Mesothelial cell of epicardium (in vitro differentiated cells): ENCODE measurements around the gene MMP28. TPM values are rescaled to one million over a fixed set of nuclear protein-coding genes. Genes with fewer than 3 reads are reported as not detected.

Experiments
- DNase-seq, 2 experiments: peaks; one replicate each; pipeline ENCODE4 v3.0.0; 2021; ENCODE audit warnings: low spot score in 2 of 2; ENCODE audit not compliant: unreplicated experiment in 2 of 2
- H3K27ac Mint-ChIP-seq: 2 replicates; pipeline ENCODE4 v1.8.0; 2021; ENCODE audit warnings: mixed read lengths
- H3K27me3 Mint-ChIP-seq: 2 replicates; pipeline ENCODE4 v1.8.0; 2021; ENCODE audit warnings: low read depth, mixed read lengths
- H3K36me3 Mint-ChIP-seq: 2 replicates; pipeline ENCODE4 v1.8.0; 2021; ENCODE audit warnings: mixed read lengths
- H3K4me1 Mint-ChIP-seq: 2 replicates; pipeline ENCODE4 v1.8.0; 2021; ENCODE audit warnings: mixed read lengths
- H3K4me3 Mint-ChIP-seq: 2 replicates; pipeline ENCODE4 v1.8.0; 2021; ENCODE audit warnings: mild to moderate bottlenecking, moderate library complexity, mixed read lengths
- H3K9me3 Mint-ChIP-seq: 2 replicates; pipeline ENCODE4 v1.8.0; 2021; ENCODE audit warnings: mixed read lengths
- total RNA-seq: library from RNA; stranded (reverse); gene quantifications from 3 replicates; pipeline ENCODE4 v1.2.1, GENCODE V29; 2021
- TF ChIP-seq, protein P1 (sequence below): fragments of 200-600 bp; sonication (generic); IDR thresholded peaks from one replicate; pipeline ENCODE4 v1.5.0; 2021; ENCODE audit warnings: antibody characterized with exemption; ENCODE audit not compliant: unreplicated experiment

Gene MMP28
- total RNA-seq, 1 donor from 2014 or later: 0.34 TPM

DNA sequence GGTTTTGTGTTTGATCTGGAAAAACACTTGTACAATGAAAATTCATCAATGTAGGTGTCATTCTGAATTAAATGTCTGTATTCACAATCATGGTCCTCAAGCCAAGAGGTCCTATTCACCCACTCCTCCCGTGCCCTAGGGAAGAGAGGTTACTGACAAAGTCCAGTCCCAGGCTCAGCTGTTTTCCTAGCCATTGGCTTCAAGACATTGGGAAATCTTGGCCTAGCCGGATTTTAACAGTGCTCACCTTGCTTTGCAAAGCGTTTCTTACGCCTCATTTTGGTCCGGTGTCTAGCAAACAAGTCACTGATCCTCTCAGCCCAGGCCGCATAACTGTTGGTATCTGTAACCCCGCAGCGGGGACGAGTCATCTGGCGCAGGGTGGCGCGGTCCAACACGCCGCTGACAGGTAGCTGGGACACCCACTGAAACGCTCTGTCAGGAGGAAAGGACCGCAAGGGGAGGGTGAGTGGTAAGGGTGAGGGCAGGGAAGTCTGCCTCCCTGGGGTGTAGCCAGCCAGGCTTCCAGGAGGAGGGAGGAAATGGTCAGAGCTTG is 16.7 kb downstream of the MMP28 start:
- H3K36me3 Mint-ChIP-seq: no peaks in the 10 kb centered on the region
- no peaks in the 10 kb centered on the region for H3K27me3 Mint-ChIP-seq
- peaks cover 30% of the 10 kb centered on the region for H3K4me1 Mint-ChIP-seq
- TF ChIP-seq, protein P1, sequence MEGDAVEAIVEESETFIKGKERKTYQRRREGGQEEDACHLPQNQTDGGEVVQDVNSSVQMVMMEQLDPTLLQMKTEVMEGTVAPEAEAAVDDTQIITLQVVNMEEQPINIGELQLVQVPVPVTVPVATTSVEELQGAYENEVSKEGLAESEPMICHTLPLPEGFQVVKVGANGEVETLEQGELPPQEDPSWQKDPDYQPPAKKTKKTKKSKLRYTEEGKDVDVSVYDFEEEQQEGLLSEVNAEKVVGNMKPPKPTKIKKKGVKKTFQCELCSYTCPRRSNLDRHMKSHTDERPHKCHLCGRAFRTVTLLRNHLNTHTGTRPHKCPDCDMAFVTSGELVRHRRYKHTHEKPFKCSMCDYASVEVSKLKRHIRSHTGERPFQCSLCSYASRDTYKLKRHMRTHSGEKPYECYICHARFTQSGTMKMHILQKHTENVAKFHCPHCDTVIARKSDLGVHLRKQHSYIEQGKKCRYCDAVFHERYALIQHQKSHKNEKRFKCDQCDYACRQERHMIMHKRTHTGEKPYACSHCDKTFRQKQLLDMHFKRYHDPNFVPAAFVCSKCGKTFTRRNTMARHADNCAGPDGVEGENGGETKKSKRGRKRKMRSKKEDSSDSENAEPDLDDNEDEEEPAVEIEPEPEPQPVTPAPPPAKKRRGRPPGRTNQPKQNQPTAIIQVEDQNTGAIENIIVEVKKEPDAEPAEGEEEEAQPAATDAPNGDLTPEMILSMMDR: no peak
- H3K4me3 Mint-ChIP-seq: no peak overlapping the region
- no peak overlapping the region for H3K27ac Mint-ChIP-seq
- no peaks in the 10 kb centered on the region for H3K9me3 Mint-ChIP-seq
- no peak for DNase-seq

DNA sequence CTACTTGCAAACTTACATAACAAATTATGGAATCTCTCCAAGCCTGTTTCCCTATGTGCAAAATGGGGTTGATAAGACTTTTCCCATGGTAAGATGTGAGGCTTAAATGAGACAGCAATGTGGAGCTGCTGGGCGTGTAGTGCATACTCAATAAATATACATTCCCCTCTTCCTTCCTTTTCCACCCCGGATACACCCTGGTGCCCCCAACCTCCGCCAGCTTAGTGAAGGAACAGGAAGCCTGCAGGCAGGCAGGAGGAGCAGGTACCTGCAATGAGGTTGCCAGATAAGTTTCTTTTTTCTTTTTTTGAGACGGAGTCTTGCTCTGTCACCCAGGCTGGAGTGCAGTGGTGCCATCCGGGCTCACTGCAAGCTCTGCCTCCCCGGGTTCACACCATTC is 19.9 kb downstream of the MMP28 start:
- Mint-ChIP-seq H3K36me3 (no peaks in the 10 kb centered on the region), H3K27ac (no peak overlapping the region), H3K27me3 (no peaks in the 10 kb centered on the region), H3K4me1 (peaks cover 26% of the 10 kb centered on the region), H3K4me3 (no peak overlapping the region), H3K9me3 (no peaks in the 10 kb centered on the region)
- DNase-seq: no peak
- TF ChIP-seq, protein P1: no peak

DNA sequence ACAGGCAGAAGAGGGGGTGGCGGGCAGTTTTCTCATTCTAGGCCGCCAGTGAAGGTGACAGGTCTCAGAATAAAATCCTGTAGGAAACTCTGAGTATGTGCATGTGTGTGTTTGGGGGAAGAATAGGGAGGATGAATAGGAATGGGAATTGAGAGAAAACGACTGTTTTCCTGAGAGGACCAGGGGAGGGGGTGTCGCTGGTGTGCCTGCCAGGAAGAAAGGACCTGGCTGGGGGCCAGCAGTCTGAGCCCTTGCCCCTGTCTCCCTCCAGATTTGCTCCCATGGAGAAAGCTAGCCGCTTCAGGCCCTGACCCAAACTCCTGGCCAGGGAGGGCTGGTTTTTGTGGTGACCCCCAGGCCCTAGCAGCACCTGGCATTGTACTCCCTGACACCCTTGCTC is 20.4 kb downstream of the MMP28 start:
- TF ChIP-seq, protein P1: no peak
- no peaks in the 10 kb centered on the region for H3K36me3 Mint-ChIP-seq
- no peak overlapping the region for H3K4me3 Mint-ChIP-seq
- no peaks in the 10 kb centered on the region for H3K9me3 Mint-ChIP-seq
- H3K4me1 Mint-ChIP-seq: peaks cover 26% of the 10 kb centered on the region
- peak overlapping the region; percentile 44 for H3K27ac Mint-ChIP-seq
- DNase-seq: no peak
- no peaks in the 10 kb centered on the region for H3K27me3 Mint-ChIP-seq

DNA sequence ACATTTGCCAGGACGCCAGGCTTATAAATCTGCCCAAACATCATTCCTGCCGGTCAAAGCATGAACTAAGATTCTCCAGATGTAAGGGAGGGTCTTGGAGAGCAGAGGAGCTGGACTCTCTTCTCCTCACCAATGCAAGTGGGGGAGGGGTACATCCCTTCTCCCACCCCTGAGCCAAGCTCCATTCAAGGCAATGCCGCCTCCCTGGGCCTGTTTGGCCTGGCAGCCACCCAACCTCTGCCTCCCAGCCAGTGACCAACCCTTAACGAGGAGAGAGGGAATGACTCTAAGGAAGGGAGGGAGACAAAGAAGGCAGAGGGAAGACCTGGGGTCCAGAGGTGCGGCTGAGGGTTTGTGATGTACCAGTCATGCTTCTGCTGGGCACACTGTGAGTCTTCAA is 20.9 kb downstream of the MMP28 start:
- Mint-ChIP-seq H3K4me1 (peaks cover 26% of the 10 kb centered on the region), H3K36me3 (no peaks in the 10 kb centered on the region), H3K27ac (peak overlapping the region; percentile 68), H3K9me3 (no peaks in the 10 kb centered on the region), H3K4me3 (no peak overlapping the region), H3K27me3 (no peaks in the 10 kb centered on the region)
- no peak for DNase-seq
- TF ChIP-seq, protein P1: no peak

DNA sequence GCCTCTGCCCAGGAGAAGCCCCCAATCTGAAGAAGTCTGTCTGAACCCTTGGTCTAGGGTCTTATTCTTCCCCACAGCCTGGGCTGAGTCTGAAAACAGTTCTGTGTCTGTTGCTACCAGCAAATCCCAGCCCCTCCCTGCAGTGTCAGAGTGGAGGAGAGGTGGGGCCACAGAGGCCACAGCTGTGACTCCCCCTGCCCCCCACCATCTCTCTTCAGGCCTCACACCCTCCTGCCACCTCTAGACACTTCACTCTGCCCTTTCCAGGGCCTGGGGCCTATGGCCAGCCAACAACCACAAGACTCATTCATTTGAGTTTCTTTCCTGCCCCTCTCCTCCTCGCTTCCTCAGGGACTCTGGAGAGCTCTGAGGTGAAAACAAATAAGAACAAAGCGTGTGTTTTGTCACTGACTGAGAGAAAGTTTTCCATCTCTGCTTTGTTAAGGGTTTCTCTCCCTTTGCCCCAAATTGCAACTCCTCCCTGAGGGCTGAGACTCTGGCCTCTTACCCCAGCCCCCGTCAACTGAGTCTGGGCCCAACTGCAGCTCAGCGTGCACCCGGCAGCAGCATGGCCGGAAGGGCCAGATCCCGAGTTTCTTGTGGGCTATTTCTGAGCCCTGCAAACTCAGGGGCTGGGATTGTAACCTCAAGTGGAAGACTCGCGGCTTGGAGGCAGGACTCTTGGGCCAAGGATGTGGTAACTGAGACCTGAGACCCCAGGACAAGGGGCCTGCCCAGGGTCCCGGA is 21.6 kb downstream of the MMP28 start:
- TF ChIP-seq, protein P1: no peak
- H3K4me3 Mint-ChIP-seq: no peak overlapping the region

More for the DNA sequence above, 21.6 kb downstream of the MMP28 start:
- no peak for DNase-seq
- Mint-ChIP-seq H3K4me1 (peaks cover 26% of the 10 kb centered on the region), H3K9me3 (no peaks in the 10 kb centered on the region), H3K27ac (peak overlapping the region; percentile 68), H3K27me3 (no peaks in the 10 kb centered on the region), H3K36me3 (no peaks in the 10 kb centered on the region)
